Activated CD4-positive, alpha-beta T cell treated with anti-CD3 and anti-CD28 coated beads, Interleukin-2, Interleukin-6, amounts not matched to agents 100 ng/mL and 50 ng/mL, durations not matched to agents 16 hours and 8 hours (primary cell): ENCODE data around the gene RNF146.
"Not testable (repeated sequence)": the region's sequence is repeated elsewhere in the genome, so short reads cannot be mapped to it uniquely, and the experiment has no call there.

Experiments
- DNase-seq: peaks from one replicate; pipeline ENCODE4 v3.0.0-alpha.2; 2020

The RNF146 gene

DNA sequence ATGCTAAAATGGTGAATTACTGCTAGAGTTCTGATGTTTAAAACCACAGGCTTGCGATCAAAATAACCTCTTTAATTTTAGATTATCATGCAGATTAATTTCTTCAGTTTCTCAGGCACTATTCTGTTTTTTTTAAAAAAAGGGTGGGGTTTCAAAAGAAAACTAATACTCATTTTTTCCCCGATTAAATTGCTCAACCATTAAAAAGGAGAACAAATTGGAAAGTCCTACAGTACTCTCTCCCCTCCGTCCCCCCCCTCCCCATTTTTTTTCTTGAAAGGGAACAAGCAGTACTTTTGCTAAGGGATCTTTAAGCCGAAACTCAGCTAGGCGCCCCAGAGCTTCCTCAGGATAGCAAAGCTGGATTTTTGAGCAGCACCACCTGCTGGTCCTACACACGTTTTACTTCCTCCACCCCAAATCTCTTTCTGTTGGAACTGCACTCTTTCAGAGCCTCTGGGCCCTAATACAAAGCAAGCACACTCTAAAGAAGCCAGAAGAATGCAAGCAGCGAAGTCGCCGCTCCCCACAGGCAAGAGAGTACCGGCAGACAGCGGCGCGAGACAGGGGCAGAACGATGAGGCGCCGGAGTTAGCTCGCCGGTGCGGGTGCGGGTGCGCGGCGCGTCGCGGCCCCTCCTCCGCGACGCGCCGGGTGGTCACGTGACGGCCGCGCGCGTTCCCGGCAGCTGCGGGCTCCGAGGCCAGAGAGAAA, at the start of gene RNF146:
RNF146 (plus strand) TSS at position 687 of the 714 bp plus-strand sequence. CDS start 13,475 bp downstream, outside the sequence.
- DNase-seq: peak; percentile 77

- DNase-seq: no peak
Observed at GRCh38 chr6:127219869-127220268, 46.8 kb upstream of the RNF146 start.

DNA sequence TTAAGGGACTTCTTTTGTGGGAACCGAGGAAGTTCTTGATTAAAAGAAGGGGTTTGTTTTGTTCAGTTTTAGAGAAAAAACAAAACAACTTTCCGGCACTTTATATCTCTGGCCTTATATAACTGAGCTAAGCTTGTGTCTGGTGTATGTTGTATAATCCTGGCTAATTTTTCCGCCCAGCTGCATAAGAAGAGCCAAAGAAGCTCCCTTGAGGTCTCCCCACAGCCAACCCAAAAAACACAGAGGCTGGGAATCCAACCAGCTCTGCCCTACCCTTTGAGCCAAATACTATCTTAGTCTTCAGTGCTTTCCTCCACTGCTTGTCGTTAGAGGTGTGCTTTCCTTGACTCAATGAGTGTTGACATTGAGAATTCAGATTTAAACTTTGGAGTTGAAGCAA, 45.5 kb upstream of the RNF146 start:
- no peak for DNase-seq

- DNase-seq: no peak
Observed at GRCh38 chr6:127222418-127222817, 44.2 kb upstream of the RNF146 start.

DNA sequence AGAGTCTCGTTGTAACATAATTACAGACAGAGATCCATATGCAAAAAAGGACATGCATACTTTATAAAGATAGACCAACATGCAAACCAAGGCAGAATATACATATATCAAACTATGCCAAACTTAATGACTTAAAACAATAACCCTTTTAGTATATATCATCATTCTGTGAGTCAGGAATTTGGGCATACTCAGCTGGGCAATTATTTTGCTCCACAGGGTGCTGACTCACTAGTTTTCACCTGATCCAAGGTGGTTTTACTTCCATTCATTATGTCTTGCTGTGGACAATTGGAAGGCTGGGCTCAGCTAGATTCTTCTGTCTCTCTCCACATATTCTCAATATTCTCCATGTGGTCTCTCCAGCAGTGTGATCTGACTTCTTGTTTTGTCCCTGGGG, 41.2 kb upstream of the RNF146 start:
- no peak for DNase-seq

DNA sequence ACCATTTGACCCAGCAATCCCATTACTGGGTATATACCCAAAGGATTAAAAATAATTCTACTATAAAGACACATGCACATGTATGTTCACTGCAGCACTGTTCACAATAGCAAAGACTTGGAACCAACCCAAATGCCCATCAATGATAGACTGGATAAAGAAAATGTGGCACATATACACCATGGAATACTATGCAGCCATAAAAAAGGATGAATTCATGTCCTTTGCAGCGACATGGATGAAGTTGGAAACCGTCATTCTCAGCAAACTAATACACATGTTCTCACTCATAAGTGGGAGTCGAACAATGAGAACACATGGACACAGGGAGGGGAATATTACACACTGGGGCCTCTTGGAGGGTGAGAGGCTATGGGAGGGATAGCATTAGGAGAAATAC, 32.8 kb upstream of the RNF146 start:
- not testable (repeated sequence) for DNase-seq

DNA sequence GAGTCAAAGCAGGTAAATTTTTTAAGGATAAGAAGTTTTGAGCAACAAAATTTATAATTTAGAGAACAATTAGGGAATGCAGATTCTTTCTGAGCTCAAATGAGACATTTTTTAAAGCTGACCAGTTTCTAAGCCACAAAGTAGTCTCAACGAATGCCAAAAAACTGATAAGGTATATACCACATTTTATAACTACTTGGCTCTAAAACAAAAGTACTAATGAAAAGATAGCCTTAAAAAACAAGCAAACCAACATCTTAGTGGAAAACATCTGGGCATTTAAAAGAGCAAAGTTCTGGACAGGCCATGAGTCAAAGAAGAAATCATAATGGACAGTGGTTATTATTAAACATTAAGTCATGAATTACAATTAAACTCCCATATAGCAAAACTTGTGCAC, 23.2 kb upstream of the RNF146 start:
- no peak for DNase-seq

GRCh38 chr6:127247114-127248096, 19.3 kb upstream of the RNF146 start:
- no peak for DNase-seq

- DNase-seq: no peak
Observed at GRCh38 chr6:127249621-127250020, 17.0 kb upstream of the RNF146 start.

GRCh38 chr6:127255286-127255685, 11.4 kb upstream of the RNF146 start:
- DNase-seq: no peak

DNA sequence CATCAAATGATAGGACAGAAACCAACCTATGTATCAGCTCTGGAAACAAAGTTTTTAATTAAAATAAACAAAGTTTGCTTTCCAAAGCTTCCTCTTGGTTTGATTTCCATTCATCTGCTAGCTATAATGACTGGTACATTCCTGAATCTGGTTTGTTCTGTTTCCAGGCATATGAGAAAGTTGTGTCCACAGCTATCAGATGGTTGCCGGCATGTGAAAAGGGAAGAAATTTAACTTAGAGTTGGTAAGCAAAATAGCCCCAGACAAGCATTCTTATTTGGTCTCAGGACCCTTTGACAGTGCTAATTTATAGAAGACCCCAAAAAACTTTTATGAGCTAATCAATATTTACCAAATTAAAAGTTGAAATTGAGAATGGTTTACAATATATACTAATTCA, 3.8 kb upstream of the RNF146 start:
- DNase-seq: no peak

DNA sequence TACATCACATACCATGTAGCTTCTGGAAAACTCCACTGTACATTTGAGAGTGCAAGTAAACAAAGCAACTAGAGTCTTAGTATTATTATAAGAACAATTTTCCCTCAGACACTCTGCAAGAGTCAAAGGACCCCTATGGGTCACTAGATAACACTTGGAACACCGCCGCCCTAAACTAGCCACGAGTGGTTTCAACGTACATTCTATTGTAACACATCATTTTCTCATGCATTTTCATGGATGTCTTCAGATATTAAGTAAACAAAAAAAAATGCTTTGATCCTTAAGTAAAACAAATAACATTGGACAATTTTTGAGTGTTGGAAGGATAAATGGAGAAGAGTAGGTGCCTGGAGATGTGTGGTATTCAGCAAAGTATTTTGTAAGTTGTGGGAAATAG, 3.2 kb upstream of the RNF146 start:
- DNase-seq: no peak

- DNase-seq: peak; percentile 69
Observed at GRCh38 chr6:127266892-127267645, 405 bp downstream of the RNF146 start.

GRCh38 chr6:127267646-127268625, 1.3 kb downstream of the RNF146 start:
- DNase-seq: no peak

GRCh38 chr6:127272576-127272975, 5.9 kb downstream of the RNF146 start:
- no peak for DNase-seq

- no peak for DNase-seq
Observed at GRCh38 chr6:127273499-127273898, 6.8 kb downstream of the RNF146 start.

GRCh38 chr6:127276331-127276730, 9.7 kb downstream of the RNF146 start:
- DNase-seq: no peak

- DNase-seq: no peak
Observed at GRCh38 chr6:127277878-127278843, 11.5 kb downstream of the RNF146 start.

DNA sequence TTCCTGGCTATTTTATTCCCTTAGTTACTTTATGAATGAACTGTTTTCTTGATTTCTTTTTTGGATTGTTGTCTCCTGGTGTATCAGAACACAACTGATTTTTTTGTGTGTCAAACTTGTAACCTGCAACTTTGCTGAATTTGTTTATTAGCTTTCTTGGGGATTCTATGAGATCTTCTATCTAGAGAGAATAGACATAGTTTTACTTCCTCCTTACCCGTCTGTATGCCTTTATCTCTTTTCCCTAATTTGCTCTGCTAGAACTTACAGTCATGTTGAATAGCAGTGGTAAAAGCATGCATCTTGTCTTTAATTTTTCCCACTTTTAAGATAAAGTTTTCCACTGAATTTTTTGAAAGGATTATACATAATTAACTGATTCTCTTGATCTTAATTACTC, 13.2 kb downstream of the RNF146 start:
- no peak for DNase-seq

DNA sequence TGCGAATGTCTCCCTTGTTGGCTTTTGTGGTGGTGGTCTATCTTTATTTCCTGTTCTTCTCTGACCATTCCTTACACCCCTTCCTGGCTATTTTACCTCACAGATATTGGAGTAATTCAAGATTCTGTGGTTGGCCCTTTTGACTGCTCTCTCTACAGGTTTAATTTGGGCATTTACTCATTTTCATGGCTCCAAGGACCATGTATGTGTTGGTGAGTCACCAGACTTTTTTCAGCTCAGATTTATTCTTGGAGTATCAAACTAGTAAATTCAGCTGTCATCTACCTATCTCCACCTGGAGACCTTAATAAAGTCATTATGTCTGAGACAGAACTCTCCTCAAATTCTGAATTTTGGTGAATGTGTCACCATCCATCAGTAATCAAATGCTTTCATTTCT, 15.5 kb downstream of the RNF146 start:
- DNase-seq: no peak

DNA sequence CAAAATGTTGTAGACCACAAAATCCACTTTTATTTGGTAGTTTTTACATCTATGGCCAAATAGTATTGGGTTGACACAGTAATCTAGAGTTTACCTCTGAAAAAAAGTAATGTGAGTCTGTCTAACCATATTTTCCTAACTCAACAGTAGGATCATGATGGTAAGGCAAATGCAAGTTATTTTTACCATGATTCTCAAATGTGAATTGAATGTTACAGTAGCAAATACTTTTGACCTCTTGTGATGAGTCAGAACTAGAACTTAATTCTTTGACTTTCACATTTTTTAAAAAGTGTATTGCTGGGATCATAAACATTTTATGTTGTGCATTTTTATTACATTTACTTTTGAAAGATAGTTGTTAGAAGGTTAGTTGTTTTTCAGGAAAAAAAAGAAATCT, 22.0 kb downstream of the RNF146 start:
- DNase-seq: no peak
